Astrocyte (in vitro differentiated cells and primary cell): ENCODE data around the gene GTPBP6. TPM values are rescaled to one million over a fixed set of nuclear protein-coding genes. Genes with fewer than 3 reads are reported as not detected.

Source experiments
- DNase-seq: peaks from one replicate; pipeline ENCODE4 v3.0.0-alpha.2; 2010; ENCODE audit warnings: low read depth
- FAIRE-seq: peaks from 2 replicates; lab custom pipeline; 2011; peaks lifted over from hg19 to GRCh38; lab: Jason Lieb, UNC
- H2AFZ ChIP-seq: 2 replicates; pipeline ENCODE4 v1.6.0; 2012; ENCODE audit warnings: low read depth, low read length, inconsistent platforms
- H3K27ac ChIP-seq: 2 replicates; pipeline ENCODE4 v1.5.1; 2011; ENCODE audit warnings: low read depth, low read length, inconsistent platforms
- H3K27me3 ChIP-seq: 2 replicates; pipeline ENCODE4 v1.6.0; 2011; ENCODE audit warnings: low read length, inconsistent platforms; ENCODE audit not compliant: insufficient read depth
- H3K36me3 ChIP-seq: 2 replicates; pipeline ENCODE4 v1.5.1; 2011; ENCODE audit warnings: low read length, inconsistent platforms; ENCODE audit not compliant: insufficient read depth
- H3K4me1 ChIP-seq: 2 replicates; pipeline ENCODE4 v1.5.1; 2011; ENCODE audit warnings: low read length, inconsistent platforms; ENCODE audit not compliant: insufficient read depth
- H3K4me2 ChIP-seq: 2 replicates; pipeline ENCODE4 v1.6.0; 2012; ENCODE audit warnings: low read length, inconsistent platforms
- H3K4me3 ChIP-seq: 2 replicates; pipeline ENCODE4 v1.5.1; 2011; ENCODE audit warnings: low read depth, mild to moderate bottlenecking, low read length, inconsistent platforms; ENCODE audit not compliant: insufficient read depth
- H3K79me2 ChIP-seq: 2 replicates; pipeline ENCODE4 v1.6.0; 2012; ENCODE audit warnings: mild to moderate bottlenecking, low read length, inconsistent platforms; ENCODE audit not compliant: insufficient read depth
- H3K9ac ChIP-seq: 2 replicates; pipeline ENCODE4 v1.6.0; 2012; ENCODE audit warnings: mild to moderate bottlenecking, low read length, inconsistent platforms
- H3K9me3 ChIP-seq: 2 replicates; pipeline ENCODE4 v1.5.1; 2012; ENCODE audit warnings: low read depth, mild to moderate bottlenecking, low read length, inconsistent platforms; ENCODE audit not compliant: insufficient read depth
- H4K20me1 ChIP-seq: 2 replicates; pipeline ENCODE4 v1.6.0; 2012; ENCODE audit warnings: low read length, inconsistent platforms; ENCODE audit not compliant: insufficient read depth
- H3K27ac Mint-ChIP-seq: one replicate; pipeline ENCODE4 v1.8.0; 2021; ENCODE audit warnings: mild to moderate bottlenecking, mixed read lengths; ENCODE audit not compliant: unreplicated experiment
- H3K27me3 Mint-ChIP-seq: one replicate; pipeline ENCODE4 v1.8.0; 2021; ENCODE audit warnings: low read depth, mixed read lengths; ENCODE audit not compliant: unreplicated experiment
- H3K36me3 Mint-ChIP-seq: one replicate; pipeline ENCODE4 v1.8.0; 2021; ENCODE audit warnings: low read depth, mixed read lengths; ENCODE audit not compliant: unreplicated experiment
- H3K4me1 Mint-ChIP-seq: one replicate; pipeline ENCODE4 v1.8.0; 2021; ENCODE audit warnings: low read depth, mixed read lengths; ENCODE audit not compliant: unreplicated experiment
- H3K4me3 Mint-ChIP-seq: one replicate; pipeline ENCODE4 v1.8.0; 2021; ENCODE audit warnings: mild to moderate bottlenecking, moderate library complexity, mixed read lengths; ENCODE audit not compliant: unreplicated experiment
- H3K9me3 Mint-ChIP-seq: one replicate; pipeline ENCODE4 v1.8.0; 2021; ENCODE audit warnings: mild to moderate bottlenecking, mixed read lengths; ENCODE audit not compliant: unreplicated experiment
- EZH2 ChIP-seq: IDR thresholded peaks from 2 replicates; pipeline ENCODE4 v1.6.1; 2012; ENCODE audit warnings: mild to moderate bottlenecking, low read length, inconsistent platforms; ENCODE audit not compliant: insufficient read depth
- total RNA-seq: library from RNA; stranded (reverse); gene quantifications from 2 replicates; pipeline ENCODE4 v1.2.1, GENCODE V29; 2021
- TF ChIP-seq, protein P1 (sequence below): IDR thresholded peaks from 2 replicates; pipeline ENCODE4 v1.5.1; 2011; ENCODE audit warnings: low read depth, mild to moderate bottlenecking, inconsistent platforms, low read length, moderate library complexity; ENCODE audit not compliant: insufficient read depth

GTPBP6 gene
- total RNA-seq, 1 donor from 2014 or later: 30.5 TPM

DNA sequence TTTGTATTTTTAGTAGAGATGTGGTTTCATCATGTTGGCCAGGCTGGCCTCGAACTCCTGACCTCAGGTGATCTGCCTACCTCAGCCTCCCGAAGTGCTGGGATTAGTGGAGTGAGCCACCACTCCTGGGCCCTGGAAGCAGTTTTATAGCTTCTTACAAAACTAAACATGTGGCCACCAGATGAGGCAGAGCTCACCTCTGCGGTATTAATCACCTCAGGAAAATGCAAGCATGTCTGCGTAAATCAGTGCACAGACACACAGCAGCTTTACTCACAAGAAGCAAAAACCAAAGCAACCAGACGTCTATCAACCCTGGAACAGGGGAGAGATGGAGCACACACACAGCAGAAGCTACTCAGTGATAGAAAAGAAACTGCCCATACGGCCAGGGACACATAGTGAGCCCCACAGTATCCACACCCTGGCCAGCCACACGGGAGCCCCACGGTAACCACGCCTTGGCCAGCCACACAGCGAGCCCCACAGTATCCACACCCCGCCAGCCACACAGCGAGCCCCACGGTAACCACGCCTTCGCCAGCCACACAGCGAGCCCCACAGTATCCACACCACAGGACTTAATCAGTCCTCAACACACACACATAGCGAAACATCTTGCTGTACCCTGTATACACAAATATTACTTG is 37.9 kb upstream of the GTPBP6 start:
- Histone ChIP-seq H3K9me3 (peaks cover 13% of the 10 kb centered on the region), H3K27me3 (no peaks in the 10 kb centered on the region), H3K79me2 (peaks cover 4% of the 10 kb centered on the region), H3K27ac (peak overlapping the region; percentile 31), H3K4me3 (no peak overlapping the region), H4K20me1 (no peaks in the 10 kb centered on the region), H3K4me2 (peak overlapping the region; percentile 22), H3K36me3 (no peaks in the 10 kb centered on the region), H3K9ac (no peak overlapping the region), H2AFZ (no peak overlapping the region), H3K4me1 (peaks cover 6% of the 10 kb centered on the region)
- peaks cover 17% of the 10 kb centered on the region for H3K4me1 Mint-ChIP-seq
- FAIRE-seq (no peak), DNase-seq (peak; percentile 96)
- H3K36me3 Mint-ChIP-seq: peaks cover 37% of the 10 kb centered on the region
- peak overlapping the region; percentile 87 for H3K27ac Mint-ChIP-seq
- no peak overlapping the region for H3K4me3 Mint-ChIP-seq
- H3K27me3 Mint-ChIP-seq: no peaks in the 10 kb centered on the region
- H3K9me3 Mint-ChIP-seq: peaks cover 18% of the 10 kb centered on the region
- TF ChIP-seq EZH2: no peak
- TF ChIP-seq, protein P1, sequence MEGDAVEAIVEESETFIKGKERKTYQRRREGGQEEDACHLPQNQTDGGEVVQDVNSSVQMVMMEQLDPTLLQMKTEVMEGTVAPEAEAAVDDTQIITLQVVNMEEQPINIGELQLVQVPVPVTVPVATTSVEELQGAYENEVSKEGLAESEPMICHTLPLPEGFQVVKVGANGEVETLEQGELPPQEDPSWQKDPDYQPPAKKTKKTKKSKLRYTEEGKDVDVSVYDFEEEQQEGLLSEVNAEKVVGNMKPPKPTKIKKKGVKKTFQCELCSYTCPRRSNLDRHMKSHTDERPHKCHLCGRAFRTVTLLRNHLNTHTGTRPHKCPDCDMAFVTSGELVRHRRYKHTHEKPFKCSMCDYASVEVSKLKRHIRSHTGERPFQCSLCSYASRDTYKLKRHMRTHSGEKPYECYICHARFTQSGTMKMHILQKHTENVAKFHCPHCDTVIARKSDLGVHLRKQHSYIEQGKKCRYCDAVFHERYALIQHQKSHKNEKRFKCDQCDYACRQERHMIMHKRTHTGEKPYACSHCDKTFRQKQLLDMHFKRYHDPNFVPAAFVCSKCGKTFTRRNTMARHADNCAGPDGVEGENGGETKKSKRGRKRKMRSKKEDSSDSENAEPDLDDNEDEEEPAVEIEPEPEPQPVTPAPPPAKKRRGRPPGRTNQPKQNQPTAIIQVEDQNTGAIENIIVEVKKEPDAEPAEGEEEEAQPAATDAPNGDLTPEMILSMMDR: no peak

DNA sequence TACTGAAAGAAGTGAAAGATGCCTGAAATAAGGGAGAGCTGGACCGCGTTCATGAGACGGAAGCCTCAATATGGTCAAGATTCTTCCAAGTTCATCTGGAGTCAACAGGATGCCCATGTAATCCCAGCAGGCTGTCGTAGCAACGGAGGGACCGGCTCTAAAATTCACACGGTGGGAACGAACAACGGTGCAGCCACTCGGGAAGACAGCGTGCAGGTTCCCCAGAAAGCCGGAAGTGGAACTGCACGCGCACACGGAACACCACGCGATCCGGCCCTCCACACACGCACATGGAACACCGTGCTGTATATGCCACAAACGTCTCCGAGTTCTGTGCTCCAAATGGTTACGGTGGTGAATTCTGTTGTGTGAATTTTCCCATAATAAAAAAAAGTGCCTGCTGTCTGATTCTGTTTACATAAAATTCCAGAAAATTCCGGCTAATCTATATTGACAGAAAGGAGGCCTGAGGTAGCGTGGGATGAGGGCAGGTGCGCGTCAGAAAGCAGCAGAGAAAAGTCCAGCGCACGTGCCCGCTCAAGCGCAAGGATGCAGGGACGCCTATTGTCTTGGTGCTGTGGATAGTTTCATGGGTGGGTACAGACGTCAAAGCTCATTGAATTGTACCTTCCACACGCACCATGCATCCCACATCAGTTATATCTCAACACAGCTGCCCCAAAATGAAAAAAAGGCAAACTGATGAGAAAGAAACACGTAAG is 36.9 kb upstream of the GTPBP6 start:
- H3K4me1 Mint-ChIP-seq: peaks cover 17% of the 10 kb centered on the region
- Histone ChIP-seq H2AFZ (no peak overlapping the region), H4K20me1 (no peaks in the 10 kb centered on the region), H3K36me3 (no peaks in the 10 kb centered on the region), H3K9ac (no peak overlapping the region), H3K4me2 (no peak overlapping the region), H3K9me3 (peaks cover 9% of the 10 kb centered on the region), H3K4me3 (no peak overlapping the region), H3K27ac (no peak overlapping the region), H3K27me3 (no peaks in the 10 kb centered on the region), H3K79me2 (peaks cover 4% of the 10 kb centered on the region), H3K4me1 (peaks cover 6% of the 10 kb centered on the region)
- H3K9me3 Mint-ChIP-seq: peaks cover 14% of the 10 kb centered on the region
- H3K27ac Mint-ChIP-seq: peak overlapping the region; percentile 55
- no peak for DNase-seq
- no peaks in the 10 kb centered on the region for H3K27me3 Mint-ChIP-seq
- no peak overlapping the region for H3K4me3 Mint-ChIP-seq
- no peak for TF ChIP-seq EZH2
- TF ChIP-seq, protein P1: no peak
- FAIRE-seq: no peak
- H3K36me3 Mint-ChIP-seq: peaks cover 28% of the 10 kb centered on the region
